ENCODE results near the gene MAEL. TPM values are rescaled to one million over a fixed set of nuclear protein-coding genes. Genes with fewer than 3 reads are reported as not detected.
"Not testable (repeated sequence)": the region's sequence is repeated elsewhere in the genome, so short reads cannot be mapped to it uniquely, and the experiment has no call there.

The MAEL gene
- total RNA-seq, 1 experiment from 2014 or later, result 0.26 TPM

GRCh38 chr1:167013108-167013929 is 24.2 kb downstream of the MAEL start:
- ChIA-PET POLR2A (no interaction called here), CTCF (no interaction called here)
- no peak for ATAC-seq
- H3K4me1 Mint-ChIP-seq, result peaks cover 2% of the 10 kb centered on the region
- no peak overlapping the region for H3K27ac Mint-ChIP-seq
- H3K36me3 Mint-ChIP-seq, result no peaks in the 10 kb centered on the region
- TF ChIP-seq RORB (CRISPR knock-in tag; IDR thresholded peaks at IDR 0.05) (no peak), CBFB (CRISPR knock-in tag; IDR thresholded peaks at IDR 0.05; ENCODE audit: low read depth) (no peak), ZNF138 (CRISPR knock-in tag; conservative IDR thresholded peaks at IDR 0.05) (no peak), PREB (CRISPR knock-in tag; IDR thresholded peaks at IDR 0.05; ENCODE audit: borderline replicate concordance) (no peak), OVOL2 (CRISPR knock-in tag; IDR thresholded peaks at IDR 0.05; ENCODE audit: borderline replicate concordance) (no peak), SP1 (CRISPR knock-in tag; conservative IDR thresholded peaks at IDR 0.05) (no peak), NR1H2 (CRISPR knock-in tag; IDR thresholded peaks at IDR 0.05) (no peak), EMX1 (CRISPR knock-in tag; IDR thresholded peaks at IDR 0.05) (no peak)
- no peak for DNase-seq (ENCODE audit: low spot score)
- no peaks in the 10 kb centered on the region for H3K9me3 Mint-ChIP-seq
- H3K27me3 Mint-ChIP-seq (ENCODE audit: low read depth), result no peaks in the 10 kb centered on the region
- no peak overlapping the region for H3K4me3 Mint-ChIP-seq

- no peaks in the 10 kb centered on the region for H3K9me3 Mint-ChIP-seq
- no peak for TF ChIP-seq IRF1 (CRISPR knock-in tag; IDR thresholded peaks at IDR 0.05)
- TF ChIP-seq, protein P1, sequence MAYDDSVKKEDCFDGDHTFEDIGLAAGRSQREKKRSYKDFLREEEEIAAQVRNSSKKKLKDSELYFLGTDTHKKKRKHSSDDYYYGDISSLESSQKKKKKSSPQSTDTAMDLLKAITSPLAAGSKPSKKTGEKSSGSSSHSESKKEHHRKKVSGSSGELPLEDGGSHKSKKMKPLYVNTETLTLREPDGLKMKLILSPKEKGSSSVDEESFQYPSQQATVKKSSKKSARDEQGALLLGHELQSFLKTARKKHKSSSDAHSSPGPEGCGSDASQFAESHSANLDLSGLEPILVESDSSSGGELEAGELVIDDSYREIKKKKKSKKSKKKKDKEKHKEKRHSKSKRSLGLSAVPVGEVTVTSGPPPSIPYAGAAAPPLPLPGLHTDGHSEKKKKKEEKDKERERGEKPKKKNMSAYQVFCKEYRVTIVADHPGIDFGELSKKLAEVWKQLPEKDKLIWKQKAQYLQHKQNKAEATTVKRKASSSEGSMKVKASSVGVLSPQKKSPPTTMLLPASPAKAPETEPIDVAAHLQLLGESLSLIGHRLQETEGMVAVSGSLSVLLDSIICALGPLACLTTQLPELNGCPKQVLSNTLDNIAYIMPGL (CRISPR knock-in tag; IDR thresholded peaks at IDR 0.05), result no peak
- no peak for TF ChIP-seq SP1 (CRISPR knock-in tag; conservative IDR thresholded peaks at IDR 0.05)
- TF ChIP-seq, protein P2, sequence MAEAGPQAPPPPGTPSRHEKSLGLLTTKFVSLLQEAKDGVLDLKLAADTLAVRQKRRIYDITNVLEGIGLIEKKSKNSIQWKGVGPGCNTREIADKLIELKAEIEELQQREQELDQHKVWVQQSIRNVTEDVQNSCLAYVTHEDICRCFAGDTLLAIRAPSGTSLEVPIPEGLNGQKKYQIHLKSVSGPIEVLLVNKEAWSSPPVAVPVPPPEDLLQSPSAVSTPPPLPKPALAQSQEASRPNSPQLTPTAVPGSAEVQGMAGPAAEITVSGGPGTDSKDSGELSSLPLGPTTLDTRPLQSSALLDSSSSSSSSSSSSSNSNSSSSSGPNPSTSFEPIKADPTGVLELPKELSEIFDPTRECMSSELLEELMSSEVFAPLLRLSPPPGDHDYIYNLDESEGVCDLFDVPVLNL (CRISPR knock-in tag; IDR thresholded peaks at IDR 0.05; ENCODE audit: borderline replicate concordance, low read depth), result no peak
- TF ChIP-seq GRHL2 (CRISPR knock-in tag; IDR thresholded peaks at IDR 0.05; ENCODE audit: insufficient replicate concordance, severe bottlenecking), result no peak
- TF ChIP-seq ZNF263 (CRISPR knock-in tag; IDR thresholded peaks at IDR 0.05; ENCODE audit: low read depth), result no peak
- no peaks in the 10 kb centered on the region for H3K27me3 Mint-ChIP-seq (ENCODE audit: low read depth)
- peaks cover 2% of the 10 kb centered on the region for H3K4me1 Mint-ChIP-seq
- POLR2A ChIA-PET, result no interaction called here
- H3K36me3 Mint-ChIP-seq, result no peaks in the 10 kb centered on the region
- no peak overlapping the region for H3K4me3 Mint-ChIP-seq
- CTCF ChIA-PET, result no interaction called here
- H3K27ac Mint-ChIP-seq, result no peak overlapping the region
- DNase-seq (ENCODE audit: low spot score) (no peak), ATAC-seq (no peak)
Measured at GRCh38 chr1:167016100-167016750, 27.1 kb downstream of the MAEL start.

- ATAC-seq, result no peak
- no peaks in the 10 kb centered on the region for H3K4me1 Mint-ChIP-seq
- peaks cover 3% of the 10 kb centered on the region; the same call in 1 of the 2 replicates for H3K27me3 Mint-ChIP-seq (ENCODE audit: low read depth)
- peaks cover 19% of the 10 kb centered on the region for H3K9me3 Mint-ChIP-seq
- H3K36me3 Mint-ChIP-seq, result no peaks in the 10 kb centered on the region
- no peak overlapping the region for H3K27ac Mint-ChIP-seq
- no peak overlapping the region for H3K4me3 Mint-ChIP-seq
- TF ChIP-seq E2F5 (CRISPR knock-in tag; IDR thresholded peaks at IDR 0.05) (no peak), ZBTB21 (CRISPR knock-in tag; IDR thresholded peaks at IDR 0.05; ENCODE audit: borderline replicate concordance) (no peak), EMX1 (CRISPR knock-in tag; IDR thresholded peaks at IDR 0.05) (no peak), SP1 (CRISPR knock-in tag; conservative IDR thresholded peaks at IDR 0.05) (no peak), ZNF121 (CRISPR knock-in tag; IDR thresholded peaks at IDR 0.05) (no peak), ZNF138 (CRISPR knock-in tag; conservative IDR thresholded peaks at IDR 0.05) (no peak)
- TF ChIP-seq, protein P3, sequence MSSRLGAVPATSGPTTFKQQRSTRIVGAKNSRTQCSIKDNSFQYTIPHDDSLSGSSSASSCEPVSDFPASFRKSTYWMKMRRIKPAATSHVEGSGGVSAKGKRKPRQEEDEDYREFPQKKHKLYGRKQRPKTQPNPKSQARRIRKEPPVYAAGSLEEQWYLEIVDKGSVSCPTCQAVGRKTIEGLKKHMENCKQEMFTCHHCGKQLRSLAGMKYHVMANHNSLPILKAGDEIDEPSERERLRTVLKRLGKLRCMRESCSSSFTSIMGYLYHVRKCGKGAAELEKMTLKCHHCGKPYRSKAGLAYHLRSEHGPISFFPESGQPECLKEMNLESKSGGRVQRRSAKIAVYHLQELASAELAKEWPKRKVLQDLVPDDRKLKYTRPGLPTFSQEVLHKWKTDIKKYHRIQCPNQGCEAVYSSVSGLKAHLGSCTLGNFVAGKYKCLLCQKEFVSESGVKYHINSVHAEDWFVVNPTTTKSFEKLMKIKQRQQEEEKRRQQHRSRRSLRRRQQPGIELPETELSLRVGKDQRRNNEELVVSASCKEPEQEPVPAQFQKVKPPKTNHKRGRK (CRISPR knock-in tag; IDR thresholded peaks at IDR 0.05; ENCODE audit: borderline replicate concordance), result no peak
- no peak for DNase-seq (ENCODE audit: low spot score)
- POLR2A ChIA-PET, result no interaction called here
- CTCF ChIA-PET, result interaction anchor here (1.1 kb wide), 1 partner anchor 35 kb away, joined by 3 read pairs; no protein-coding TSS in a partner anchor
Measured at GRCh38 chr1:167022384-167022783, 33.3 kb downstream of the MAEL start.

DNA sequence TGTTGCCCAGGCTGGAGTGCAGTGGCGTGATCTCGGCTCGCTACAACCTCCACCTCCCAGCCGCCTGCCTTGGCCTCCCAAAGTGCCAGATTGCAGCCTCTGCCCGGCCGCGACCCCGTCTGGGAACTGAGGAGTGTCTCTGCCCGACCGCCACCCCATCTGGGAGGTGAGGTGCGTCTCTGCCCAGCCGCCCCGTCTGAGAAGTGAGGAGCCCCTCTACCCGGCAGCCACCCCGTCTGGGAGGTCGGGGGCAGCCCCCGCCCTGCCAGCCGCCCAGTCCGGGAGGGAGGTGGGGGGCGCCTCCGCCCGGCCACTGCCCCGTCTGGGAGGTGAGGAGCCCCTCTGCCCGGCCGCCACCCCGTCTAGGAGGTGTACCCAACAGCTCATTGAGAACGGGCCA is 40.5 kb downstream of the MAEL start:
- H3K36me3 Mint-ChIP-seq; ATAC-seq; H3K4me1 Mint-ChIP-seq; H3K27me3 Mint-ChIP-seq (ENCODE audit: low read depth); POLR2A ChIA-PET; CTCF ChIA-PET; H3K4me3 Mint-ChIP-seq; H3K27ac Mint-ChIP-seq; DNase-seq (ENCODE audit: low spot score): not testable (repeated sequence)
- peaks cover 41% of the 10 kb centered on the region for H3K9me3 Mint-ChIP-seq
